ENCODE measurements around the gene NKX2-4.
"Not testable (repeated sequence)": the region's sequence is repeated elsewhere in the genome, so short reads cannot be mapped to it uniquely, and the experiment has no call there.

NKX2-4 gene

GRCh38 chr20:21393816-21394519 lies 3.4 kb downstream of the NKX2-4 start:
- no peak for DNase-seq (ENCODE audit: low read depth in 2 of 2)

GRCh38 chr20:21393166-21393565 lies 4.2 kb downstream of the NKX2-4 start:
- no peak for DNase-seq (ENCODE audit: low read depth in 2 of 2)

DNA sequence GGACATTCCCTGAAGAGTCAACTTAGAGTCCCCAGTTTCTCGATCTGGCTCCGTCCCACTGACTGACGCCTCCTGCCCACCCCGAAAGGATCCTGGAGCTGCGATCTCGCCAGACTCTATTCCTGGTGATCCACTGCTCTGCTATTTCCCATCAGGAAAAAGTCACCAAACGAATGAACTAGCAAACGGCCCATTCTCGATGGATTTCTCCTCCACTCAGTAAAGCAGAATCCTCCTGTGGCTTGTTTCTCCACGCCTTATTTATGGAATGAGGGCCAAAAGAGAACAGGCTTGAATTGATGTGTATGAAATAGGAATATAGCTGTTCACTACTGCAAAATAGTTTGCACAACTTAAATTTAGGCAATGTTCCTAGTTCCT lies 5.4 kb downstream of the NKX2-4 start:
- DNase-seq (ENCODE audit: low read depth in 2 of 2), result no peak

GRCh38 chr20:21391185-21391971 lies 5.9 kb downstream of the NKX2-4 start:
- DNase-seq (ENCODE audit: low read depth in 2 of 2), result no peak

- no peak for DNase-seq (ENCODE audit: low read depth in 2 of 2)
Measured at GRCh38 chr20:21390768-21391167, 6.6 kb downstream of the NKX2-4 start.

DNA sequence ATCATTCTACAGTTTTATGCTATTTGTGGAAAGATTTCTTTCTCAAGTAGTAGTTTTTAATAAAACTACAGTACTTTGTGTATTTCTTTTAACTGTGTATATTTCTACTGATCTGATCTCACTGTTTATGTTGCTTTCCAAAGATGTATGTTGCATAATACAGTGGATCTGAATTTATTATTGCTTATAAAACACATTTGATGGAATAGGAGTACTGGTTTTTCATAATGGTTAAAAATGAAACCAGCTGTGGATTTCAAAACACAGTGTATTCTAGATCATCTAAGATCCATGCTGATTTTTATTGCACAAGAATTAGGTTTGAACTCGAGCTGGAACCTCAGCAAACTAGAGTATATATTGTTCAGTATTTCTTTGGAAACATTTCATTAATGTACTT lies 8.0 kb downstream of the NKX2-4 start:
- DNase-seq (ENCODE audit: low read depth in 2 of 2), result no peak

- DNase-seq (ENCODE audit: low read depth in 2 of 2), result no peak
Measured at GRCh38 chr20:21388566-21388965, 8.8 kb downstream of the NKX2-4 start.

GRCh38 chr20:21387528-21387927 lies 9.8 kb downstream of the NKX2-4 start:
- DNase-seq (ENCODE audit: low read depth in 2 of 2), result no peak

DNA sequence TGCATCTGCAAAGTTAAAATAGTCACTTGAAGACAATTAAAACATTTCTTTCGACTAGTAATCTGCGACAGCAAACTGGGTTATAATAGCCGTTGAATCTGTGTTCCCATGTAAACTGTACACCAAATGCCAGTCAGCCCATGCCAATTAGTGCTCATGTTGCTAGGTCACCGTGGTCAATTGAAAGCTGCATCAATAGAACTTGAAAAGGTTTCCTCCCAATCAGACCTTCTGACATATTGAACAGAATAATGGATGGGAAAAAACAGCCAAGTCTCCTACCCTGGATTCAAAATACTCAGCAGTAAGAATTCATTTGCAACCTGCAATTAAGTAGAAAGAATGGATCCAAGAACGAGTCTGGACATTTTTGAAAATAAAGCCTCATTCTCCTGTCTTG lies 11.2 kb downstream of the NKX2-4 start:
- DNase-seq (ENCODE audit: low read depth in 2 of 2), result no peak

DNA sequence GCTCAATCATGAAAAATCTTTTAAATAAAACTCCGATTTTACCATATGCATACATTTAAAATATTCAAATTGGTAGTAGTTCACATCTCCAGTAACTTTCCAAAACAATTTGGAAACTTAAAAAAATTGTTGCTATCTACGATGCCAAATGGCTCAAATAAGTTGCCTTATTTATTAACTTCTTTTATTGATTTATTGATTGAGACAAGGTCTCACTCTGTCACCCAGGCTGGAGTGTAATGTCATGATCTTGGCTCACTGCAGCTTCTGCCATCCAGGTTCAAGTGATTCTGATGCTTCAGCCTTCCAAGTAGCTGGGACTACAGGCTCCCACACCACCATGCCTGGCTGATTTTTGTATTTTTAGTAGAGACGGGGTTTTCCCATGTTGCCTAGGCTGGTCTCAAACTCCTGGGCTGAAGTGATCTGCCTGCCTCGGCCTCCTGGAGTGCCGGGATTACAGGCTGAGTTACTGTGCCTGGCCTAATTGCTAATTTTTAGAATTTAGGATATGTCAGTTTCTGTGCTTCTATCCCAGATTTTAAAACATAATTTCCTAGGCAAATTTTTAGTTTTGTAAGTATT lies 12.9 kb downstream of the NKX2-4 start:
- DNase-seq (ENCODE audit: low read depth in 2 of 2), result no peak

GRCh38 chr20:21381619-21382018 lies 15.7 kb downstream of the NKX2-4 start:
- no peak for DNase-seq (ENCODE audit: low read depth in 2 of 2)

GRCh38 chr20:21380711-21381110 lies 16.6 kb downstream of the NKX2-4 start:
- no peak for DNase-seq (ENCODE audit: low read depth in 2 of 2)

DNA sequence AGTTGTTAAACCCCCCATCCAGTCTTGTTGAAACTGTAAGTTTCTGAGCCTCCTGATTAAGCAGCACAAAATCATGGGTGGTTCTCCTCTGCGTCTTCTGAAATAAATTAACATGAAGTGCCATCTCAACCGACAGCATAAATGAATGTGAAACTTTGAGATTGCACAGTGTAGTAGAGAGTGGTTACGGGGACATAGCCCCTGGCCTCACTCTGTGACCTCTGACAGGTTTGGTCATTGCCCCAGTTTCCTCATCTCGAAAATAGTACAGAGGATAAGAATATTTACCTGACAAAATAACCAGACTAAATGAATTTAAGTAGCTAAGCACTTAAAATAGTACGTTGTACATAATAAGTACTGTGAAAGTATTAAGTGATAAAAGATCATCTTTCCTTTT lies 19.1 kb downstream of the NKX2-4 start:
- DNase-seq (ENCODE audit: low read depth in 2 of 2), result no peak

- no peak for DNase-seq (ENCODE audit: low read depth in 2 of 2)
Measured at GRCh38 chr20:21377701-21378100, 19.6 kb downstream of the NKX2-4 start.

DNA sequence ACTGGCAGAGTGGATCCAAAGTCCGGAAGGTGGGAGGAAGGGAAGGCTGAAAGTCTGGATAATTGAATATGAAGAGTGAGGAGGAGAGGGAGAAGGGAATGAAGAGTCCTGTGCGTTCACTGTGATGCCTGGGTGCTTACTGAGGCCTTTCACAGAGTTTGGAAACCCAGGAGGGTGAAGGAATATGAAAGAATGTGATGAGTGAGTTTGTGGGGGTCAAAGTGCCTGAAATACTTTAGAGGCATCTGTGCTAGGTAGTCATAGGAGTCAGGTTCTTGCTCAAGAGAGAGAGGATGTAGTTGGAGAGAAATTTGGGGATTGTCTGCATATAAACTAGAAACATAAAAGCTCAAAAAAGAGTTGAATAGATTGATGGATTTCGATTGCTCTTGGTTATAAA lies 20.7 kb downstream of the NKX2-4 start:
- no peak for DNase-seq (ENCODE audit: low read depth in 2 of 2)

DNA sequence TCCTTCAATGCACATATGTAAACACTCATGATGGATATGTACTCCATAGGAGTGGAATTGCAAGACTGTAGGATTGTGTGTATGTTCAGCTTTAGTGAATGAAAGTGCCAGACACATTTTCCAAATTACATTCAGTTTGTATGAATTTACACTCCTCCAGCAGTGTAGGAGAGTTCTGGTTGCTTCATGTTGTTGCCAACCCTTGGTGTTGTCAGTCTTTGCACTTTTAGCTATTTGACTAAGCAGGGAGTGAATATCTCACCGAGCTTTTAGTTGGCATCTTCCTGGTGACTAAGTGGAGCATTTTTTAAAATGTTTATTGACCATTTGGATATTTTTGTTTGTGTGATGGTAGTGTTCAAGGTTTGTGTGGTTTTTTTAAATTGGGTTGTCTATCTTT lies 23.9 kb downstream of the NKX2-4 start:
- no peak for DNase-seq (ENCODE audit: low read depth in 2 of 2)

- no peak for DNase-seq (ENCODE audit: low read depth in 2 of 2)
Measured at GRCh38 chr20:21372016-21372415, 25.3 kb downstream of the NKX2-4 start.

DNA sequence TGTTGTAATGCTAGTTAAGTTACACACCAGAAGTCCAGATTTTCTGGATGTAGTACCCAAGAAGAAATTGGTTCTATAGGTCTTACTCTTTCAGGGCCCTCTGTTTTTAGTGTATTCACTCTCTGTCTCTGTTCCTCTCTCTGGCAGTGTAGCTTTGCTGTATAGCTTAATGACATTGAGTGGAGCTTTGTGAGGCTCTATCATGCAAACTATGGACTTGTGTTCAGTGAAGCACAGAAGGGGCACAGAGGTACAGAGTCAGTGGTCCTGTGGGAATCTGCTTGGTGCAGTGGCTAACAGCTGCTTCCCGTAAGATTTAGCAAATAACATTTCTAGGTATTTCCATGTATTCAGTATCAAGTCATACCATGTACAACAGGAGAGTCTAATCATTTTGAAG lies 26.1 kb downstream of the NKX2-4 start:
- no peak for DNase-seq (ENCODE audit: low read depth in 2 of 2)

DNA sequence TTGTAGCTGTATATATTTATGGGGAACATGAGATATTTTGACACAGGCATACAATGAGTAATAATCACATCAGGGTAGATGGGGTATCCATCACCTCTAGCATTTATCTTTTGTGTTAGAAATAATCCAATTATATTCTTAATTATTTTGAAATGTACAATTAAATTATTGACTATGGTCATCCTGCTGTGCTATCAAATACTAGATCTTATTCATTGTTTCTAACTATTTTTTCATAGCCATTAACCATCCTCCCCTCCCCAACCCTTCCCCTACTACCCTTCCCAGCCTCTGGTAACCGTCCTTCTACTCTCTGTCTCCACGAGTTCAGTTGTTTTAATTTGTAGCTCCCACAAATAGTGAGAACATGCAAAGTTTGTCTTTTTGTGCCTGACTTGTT lies 28.5 kb downstream of the NKX2-4 start:
- no peak for DNase-seq (ENCODE audit: low read depth in 2 of 2)

DNA sequence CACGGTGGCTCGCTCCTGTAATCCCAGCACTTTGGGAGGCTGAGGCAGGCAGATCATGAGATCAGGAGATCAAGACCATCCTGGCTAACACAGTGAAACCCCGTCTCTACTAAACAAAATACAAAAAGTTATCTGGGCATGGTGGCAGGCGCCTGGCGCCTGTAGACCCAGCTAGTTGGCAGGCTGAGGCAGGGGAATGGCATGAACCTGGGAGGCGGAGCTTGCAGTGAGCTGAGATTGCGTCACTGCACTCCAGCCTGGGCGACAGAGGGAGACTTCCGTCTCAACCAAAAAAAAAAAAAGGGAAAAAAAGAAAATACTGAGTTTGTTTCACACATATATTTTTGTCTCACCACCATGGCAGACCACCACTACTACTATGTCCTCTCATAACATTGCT lies 31.1 kb downstream of the NKX2-4 start:
- not testable (repeated sequence) for DNase-seq (ENCODE audit: low read depth in 2 of 2)

GRCh38 chr20:21365771-21366170 lies 31.6 kb downstream of the NKX2-4 start:
- no peak for DNase-seq (ENCODE audit: low read depth in 2 of 2)

- DNase-seq (ENCODE audit: low read depth in 2 of 2), result no peak
Measured at GRCh38 chr20:21364413-21364812, 32.9 kb downstream of the NKX2-4 start.

DNA sequence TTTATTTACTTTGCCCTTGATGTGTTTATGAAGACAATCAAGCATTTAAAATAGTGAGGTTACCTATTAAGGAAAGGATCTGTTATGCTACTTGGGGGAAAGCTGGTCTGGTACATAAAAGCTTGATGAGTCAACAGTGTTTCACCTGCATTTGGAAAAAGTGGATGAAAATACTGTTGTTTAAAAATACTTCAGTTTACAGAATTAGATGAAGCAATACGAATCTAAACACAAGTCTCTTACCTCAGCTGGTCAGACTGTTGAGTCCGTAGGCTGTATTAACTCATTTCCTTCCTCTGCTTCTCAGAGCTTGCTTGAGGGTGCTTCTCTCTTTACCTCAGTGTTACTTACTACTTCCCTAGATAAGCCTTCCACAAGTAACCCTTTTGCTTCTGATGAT lies 36.1 kb downstream of the NKX2-4 start:
- no peak for DNase-seq (ENCODE audit: low read depth in 2 of 2)

Data from activated CD4-positive, alpha-beta T cell treated with anti-CD3 and anti-CD28 coated beads for 24 hours (primary cell).